Breast epithelium (tissue), 4 donors: ENCODE data around the gene ATL2. TPM values are rescaled to one million over a fixed set of nuclear protein-coding genes. Genes with fewer than 3 reads are reported as not detected.
A peak's percentile ranks its signal among the peaks of the same experiment; 100 is the strongest.

ENCODE experiments used
- DNase-seq, 2 donors: peaks; one replicate each; pipeline ENCODE4 v3.0.0-alpha.2; 2019; ENCODE audit warnings: low spot score in 2 of 2
- H3K27ac ChIP-seq, 2 donors: fragments of 200-600 bp; sonication (generic) in 1 of 2; one replicate each; pipeline ENCODE4 v1.5.1; 2016 to 2019; ENCODE audit warnings: mild to moderate bottlenecking in 1 of 2
- H3K27me3 ChIP-seq, 2 donors: fragments of 200-600 bp; sonication (generic) in 1 of 2; one replicate each; pipeline versions ENCODE4 v1.5.1 to v1.6.0; 2017 to 2019; ENCODE audit warnings: control low read depth in 1 of 2, mild to moderate bottlenecking in 1 of 2
- H3K36me3 ChIP-seq: fragments of 200-600 bp; one replicate; pipeline ENCODE4 v1.5.1; 2019
- H3K4me1 ChIP-seq, 2 donors: fragments of 200-600 bp; sonication (generic); one replicate each; pipeline ENCODE4 v1.5.1; 2016 to 2019; ENCODE audit warnings: control low read depth in 1 of 2
- H3K4me3 ChIP-seq, 3 donors: fragments of 200-600 bp; sonication (generic); 1 replicate in 2 of 3; 2 replicates in 1 of 3; pipeline ENCODE4 v1.5.1; 2016 to 2019; ENCODE audit warnings: mild to moderate bottlenecking in 3 of 3, moderate library complexity in 2 of 3
- H3K9me3 ChIP-seq, 2 donors: fragments of 200-600 bp; sonication (generic) in 1 of 2; one replicate each; pipeline ENCODE4 v1.5.1; 2016 to 2019; ENCODE audit warnings: control low read depth in 1 of 2
- POLR2A ChIP-seq: fragments of 450-650 bp; IDR thresholded peaks from one replicate; pipeline ENCODE4 v1.6.1; 2016; ENCODE audit warnings: antibody characterized with exemption, mild to moderate bottlenecking, moderate library complexity
- POLR2AphosphoS5 ChIP-seq, 3 donors: sonication (generic); formaldehyde crosslinking; IDR thresholded peaks; one replicate each; pipeline ENCODE4 v1.6.1; 2017; ENCODE audit warnings: antibody characterized with exemption in 3 of 3
- intact Hi-C: fragments of 100-400 bp; cut with DNase I; formaldehyde crosslinking; loops from one replicate; pipeline ENCODE4 v1.15.1; 2023; ENCODE audit warnings: low total_unique reads
- total RNA-seq, 3 donors: library from RNA; depleted of rRNA; stranded (reverse); fragments of >200 nt; gene quantifications; one replicate each; pipeline ENCODE4 v1.1.0, GENCODE V29; 2016
- TF ChIP-seq, protein P1 (sequence below), 3 donors: fragments of 450-650 bp; IDR thresholded peaks; one replicate each; pipeline ENCODE4 v1.5.1; 2016 to 2017; ENCODE audit warnings: antibody characterized with exemption in 3 of 3, mild to moderate bottlenecking in 3 of 3, moderate library complexity in 3 of 3

Gene ATL2
- total RNA-seq = 100 to 1,000 TPM in 2 of 3 donors, 10 to 100 TPM in 1; 66.4 to 179 (median 159) TPM

DNA sequence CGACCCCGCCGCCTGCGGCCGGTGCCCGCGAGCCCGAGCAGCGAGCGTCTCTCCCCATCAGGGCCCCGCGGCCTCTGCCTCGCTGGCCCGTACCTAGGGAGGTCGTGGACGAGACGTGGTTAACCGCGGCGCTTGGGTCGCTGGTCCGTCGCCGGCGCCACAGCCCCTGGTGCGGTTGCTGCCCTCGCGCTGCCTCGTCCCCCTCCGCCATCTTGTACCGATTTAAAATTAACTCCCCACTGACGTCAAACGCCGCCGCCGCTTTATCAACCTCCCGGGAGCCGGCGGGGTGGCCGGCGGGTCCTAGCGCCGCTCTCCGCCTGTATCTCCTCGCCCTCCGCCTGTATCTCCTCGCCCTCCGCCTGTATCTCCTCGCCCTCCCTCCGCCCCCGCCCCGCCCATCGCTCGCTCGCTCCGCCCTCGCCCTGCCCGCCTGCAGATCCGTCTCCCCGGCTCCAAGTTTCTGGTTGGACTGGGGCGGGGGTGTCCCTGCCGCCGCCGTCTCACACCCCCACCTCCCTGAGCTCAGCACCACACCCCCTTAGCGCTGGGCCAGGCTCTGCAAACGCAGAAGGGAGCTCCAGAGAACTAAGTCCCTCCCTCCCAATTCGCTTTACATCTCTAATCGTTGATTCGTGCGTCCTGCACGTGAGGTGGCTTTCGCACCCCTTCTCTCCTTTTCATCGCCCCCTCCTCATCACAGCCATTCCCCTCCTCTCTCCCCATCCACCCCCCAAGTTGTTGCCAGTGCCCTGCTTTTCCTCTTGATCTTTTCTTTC lies at the start of gene ATL2:
ATL2 (minus strand) TSS at position 224 of the 779 bp plus-strand sequence; CDS start at position 211, 13 bp downstream.
- no peaks in the 10 kb centered on the region for H3K36me3 ChIP-seq
- H3K4me1 ChIP-seq = peaks cover 0 to 17% of the 10 kb centered on the region in 2 donors
- TF ChIP-seq, protein P1, sequence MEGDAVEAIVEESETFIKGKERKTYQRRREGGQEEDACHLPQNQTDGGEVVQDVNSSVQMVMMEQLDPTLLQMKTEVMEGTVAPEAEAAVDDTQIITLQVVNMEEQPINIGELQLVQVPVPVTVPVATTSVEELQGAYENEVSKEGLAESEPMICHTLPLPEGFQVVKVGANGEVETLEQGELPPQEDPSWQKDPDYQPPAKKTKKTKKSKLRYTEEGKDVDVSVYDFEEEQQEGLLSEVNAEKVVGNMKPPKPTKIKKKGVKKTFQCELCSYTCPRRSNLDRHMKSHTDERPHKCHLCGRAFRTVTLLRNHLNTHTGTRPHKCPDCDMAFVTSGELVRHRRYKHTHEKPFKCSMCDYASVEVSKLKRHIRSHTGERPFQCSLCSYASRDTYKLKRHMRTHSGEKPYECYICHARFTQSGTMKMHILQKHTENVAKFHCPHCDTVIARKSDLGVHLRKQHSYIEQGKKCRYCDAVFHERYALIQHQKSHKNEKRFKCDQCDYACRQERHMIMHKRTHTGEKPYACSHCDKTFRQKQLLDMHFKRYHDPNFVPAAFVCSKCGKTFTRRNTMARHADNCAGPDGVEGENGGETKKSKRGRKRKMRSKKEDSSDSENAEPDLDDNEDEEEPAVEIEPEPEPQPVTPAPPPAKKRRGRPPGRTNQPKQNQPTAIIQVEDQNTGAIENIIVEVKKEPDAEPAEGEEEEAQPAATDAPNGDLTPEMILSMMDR (IDR thresholded peaks at IDR 0.05) = no peak
- peak; percentile 86 for TF ChIP-seq POLR2A
- peak; percentile 60 to 94 (median 71) for TF ChIP-seq POLR2AphosphoS5 (IDR thresholded peaks at IDR 0.05)
- H3K4me3 ChIP-seq = peak within 1 kb of the TSS; percentile 66 to 94 (median 88)
- no peaks in the 10 kb centered on the region for H3K9me3 ChIP-seq
- peak within 1 kb of the TSS; percentile 99 for H3K27ac ChIP-seq
- intact Hi-C loops = loop anchor here (10.0 kb wide), 1 partner anchor 2002 kb away; no protein-coding TSS in a partner anchor
- DNase-seq = peak; percentile 91 to 93
- H3K27me3 ChIP-seq = no peaks in the 10 kb centered on the region

DNA sequence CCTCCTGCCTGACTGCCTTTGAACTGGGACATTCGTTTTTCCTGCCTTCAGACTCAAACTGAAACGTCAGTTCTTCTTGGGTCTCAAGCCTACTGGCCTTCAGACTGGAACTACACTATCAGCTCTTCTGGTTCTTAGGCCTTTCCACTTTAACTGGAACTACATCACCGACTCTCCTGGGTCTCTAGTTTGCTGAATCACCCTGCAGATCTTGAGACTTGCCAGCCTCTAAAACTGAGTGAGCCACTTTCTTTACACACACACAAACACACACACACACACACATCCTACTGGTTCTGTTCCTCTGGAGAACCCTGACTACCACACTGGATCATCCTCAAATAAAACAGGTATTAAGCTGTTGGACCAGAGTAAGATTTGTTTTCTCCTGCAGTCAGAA lies 46.7 kb upstream of the ATL2 start:
- intact Hi-C loops = no loop called here
- H3K4me3 ChIP-seq = no peak overlapping the region
- no peaks in the 10 kb centered on the region for H3K36me3 ChIP-seq
- no peaks in the 10 kb centered on the region for H3K27me3 ChIP-seq
- TF ChIP-seq POLR2A = no peak
- TF ChIP-seq, protein P1 (IDR thresholded peaks at IDR 0.05) = no peak
- no peak for TF ChIP-seq POLR2AphosphoS5 (IDR thresholded peaks at IDR 0.05)
- no peak overlapping the region for H3K27ac ChIP-seq
- H3K9me3 ChIP-seq = no peaks in the 10 kb centered on the region
- DNase-seq = no peak
- H3K4me1 ChIP-seq = peaks cover 0 to 3% of the 10 kb centered on the region in 2 donors

DNA sequence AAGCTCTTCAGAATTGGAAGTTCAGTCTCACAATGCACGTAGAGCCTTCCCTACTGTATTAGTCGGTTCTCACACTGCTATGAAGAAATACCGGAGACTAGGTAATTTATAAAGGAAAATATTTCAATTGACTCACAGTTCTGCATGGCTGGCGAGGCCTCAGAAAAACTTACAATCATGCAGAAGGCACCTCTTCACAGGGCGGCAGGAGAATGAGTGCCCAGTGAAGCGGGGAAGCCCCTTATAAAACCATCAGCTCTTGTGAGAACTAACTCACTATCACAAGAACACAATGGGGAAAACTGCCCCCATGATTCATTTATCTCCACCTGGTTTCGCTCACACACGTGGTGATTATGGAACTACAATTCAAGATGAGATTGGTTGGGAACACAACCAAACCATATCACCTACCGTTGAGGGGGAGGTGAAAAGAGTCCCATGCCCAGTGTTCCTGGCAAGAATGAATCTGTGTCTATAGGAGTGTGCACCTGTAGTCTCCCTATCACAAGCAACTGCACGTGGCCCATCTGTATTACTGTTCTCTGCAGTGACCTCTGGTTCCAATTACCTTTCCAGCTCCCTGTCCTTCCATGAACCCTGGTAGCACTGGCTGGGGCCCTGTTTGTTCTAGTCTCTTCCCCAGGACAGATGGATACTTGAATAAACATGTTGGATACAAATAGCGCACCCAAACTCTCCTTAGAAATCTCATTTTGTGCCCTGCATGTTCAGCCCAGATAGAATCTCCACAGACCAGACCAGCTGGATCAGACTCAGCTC lies 44.4 kb upstream of the ATL2 start:
- Histone ChIP-seq H3K27ac (no peak overlapping the region), H3K4me3 (no peak overlapping the region), H3K36me3 (no peaks in the 10 kb centered on the region), H3K4me1 (peaks cover 0 to 5% of the 10 kb centered on the region in 2 donors), H3K27me3 (no peaks in the 10 kb centered on the region), H3K9me3 (no peaks in the 10 kb centered on the region)
- DNase-seq = no peak
- TF ChIP-seq POLR2AphosphoS5 (IDR thresholded peaks at IDR 0.05) (no peak), POLR2A (no peak)
- TF ChIP-seq, protein P1 (IDR thresholded peaks at IDR 0.05) = no peak
- intact Hi-C loops = no loop called here

DNA sequence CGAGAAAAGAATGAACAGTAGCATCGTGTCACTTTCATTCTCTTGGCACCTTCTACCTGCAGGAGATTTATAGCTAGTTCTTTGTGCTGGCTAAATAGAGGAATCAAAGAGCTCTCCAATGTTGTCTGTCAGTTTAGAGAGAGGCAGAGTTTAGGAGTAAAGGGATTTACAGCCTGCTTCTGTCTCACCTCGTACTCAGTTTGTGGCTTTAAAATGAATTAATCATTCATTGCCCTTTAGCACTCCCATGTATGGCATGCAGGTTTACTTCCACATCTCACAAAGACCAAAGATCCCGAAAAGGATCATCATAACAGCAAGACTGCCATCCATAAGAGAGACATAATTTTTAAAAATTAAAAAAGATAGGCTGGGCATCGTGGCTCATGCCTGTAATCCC lies 42.4 kb upstream of the ATL2 start:
- DNase-seq = no peak
- Histone ChIP-seq H3K4me1 (peaks cover 0 to 5% of the 10 kb centered on the region in 2 donors), H3K27ac (peak overlapping the region; percentile 15 to 64), H3K4me3 (no peak overlapping the region), H3K27me3 (no peaks in the 10 kb centered on the region), H3K9me3 (no peaks in the 10 kb centered on the region), H3K36me3 (no peaks in the 10 kb centered on the region)
- TF ChIP-seq POLR2A = no peak
- TF ChIP-seq, protein P1 (IDR thresholded peaks at IDR 0.05) = no peak
- no peak for TF ChIP-seq POLR2AphosphoS5 (IDR thresholded peaks at IDR 0.05)
- intact Hi-C loops = no loop called here

DNA sequence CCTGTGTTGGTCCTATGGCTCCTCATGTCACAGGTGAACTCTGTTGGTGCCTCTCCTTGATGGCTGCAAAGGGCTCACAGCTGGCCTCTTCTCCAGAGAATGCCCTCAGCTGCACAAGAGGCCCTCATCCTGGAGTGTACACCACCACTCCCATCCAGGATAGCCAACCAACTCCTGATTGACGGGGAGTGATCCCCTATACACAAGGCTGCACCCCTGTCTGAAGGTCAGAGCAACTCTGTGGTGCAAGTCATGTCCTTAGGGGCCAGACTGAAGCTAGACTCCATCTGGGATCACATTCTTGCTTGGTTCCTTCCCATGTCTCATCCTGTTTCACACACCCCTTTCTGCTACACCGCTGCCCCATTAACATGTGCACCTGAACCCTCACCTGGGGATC lies 41.7 kb upstream of the ATL2 start:
- no peak for DNase-seq
- Histone ChIP-seq H3K27ac (peak overlapping the region; percentile 64 to 66), H3K36me3 (no peaks in the 10 kb centered on the region), H3K27me3 (no peaks in the 10 kb centered on the region), H3K4me3 (no peak overlapping the region), H3K4me1 (peaks cover 0 to 5% of the 10 kb centered on the region in 2 donors), H3K9me3 (no peaks in the 10 kb centered on the region)
- intact Hi-C loops = no loop called here
- TF ChIP-seq POLR2A (no peak), POLR2AphosphoS5 (IDR thresholded peaks at IDR 0.05) (no peak)
- TF ChIP-seq, protein P1 (IDR thresholded peaks at IDR 0.05) = no peak
